C4-2B (cell line): ENCODE measurements around the gene CCDC148.

Experiments
- CTCF ChIP-seq: fragments of 450-650 bp; conservative IDR thresholded peaks from 2 replicates; pipeline ENCODE4 v1.5.1; 2017; ENCODE audit warnings: mild to moderate bottlenecking
- ZFX ChIP-seq: fragments of 450-650 bp; IDR thresholded peaks from 2 replicates; pipeline ENCODE4 v1.6.1; 2017

GRCh38 chr2:158325031-158325781 is 131.3 kb downstream of the CCDC148 start:
- TF ChIP-seq CTCF: no peak
- TF ChIP-seq ZFX: no peak
